Endodermal cell (in vitro differentiated cells): ENCODE data around the gene JPT1. TPM values are rescaled to one million over a fixed set of nuclear protein-coding genes. Genes with fewer than 3 reads are reported as not detected.

Experiments
- DNase-seq: peaks from one replicate; pipeline ENCODE4 v3.0.0-alpha.2; 2017
- H3K27ac ChIP-seq: 2 replicates; pipeline ENCODE4 v1.5.1; 2013; ENCODE audit warnings: mild to moderate bottlenecking, low read depth, low read length, moderate library complexity
- H3K27me3 ChIP-seq: 2 replicates; pipeline ENCODE4 v1.6.1; 2013; ENCODE audit warnings: mild to moderate bottlenecking, low read length, moderate library complexity; ENCODE audit not compliant: insufficient read depth, control insufficient read depth, poor library complexity, severe bottlenecking
- H3K36me3 ChIP-seq: 2 replicates; pipeline ENCODE4 v1.7.0; 2013; ENCODE audit warnings: mild to moderate bottlenecking, low read length, moderate library complexity; ENCODE audit not compliant: control insufficient read depth, insufficient read depth
- H3K4me1 ChIP-seq: one replicate; pipeline ENCODE4 v1.7.0; 2013; ENCODE audit warnings: low read length; ENCODE audit not compliant: control insufficient read depth, insufficient read depth
- H3K4me3 ChIP-seq: 2 replicates; pipeline ENCODE4 v1.5.1; 2013; ENCODE audit warnings: mild to moderate bottlenecking, low read length, moderate library complexity
- H3K9ac ChIP-seq: 2 replicates; pipeline ENCODE4 v1.6.1; 2013; ENCODE audit warnings: mild to moderate bottlenecking, low read length, moderate library complexity; ENCODE audit not compliant: poor library complexity, severe bottlenecking; ENCODE audit errors: extremely low read depth
- H3K9me3 ChIP-seq: 2 replicates; pipeline ENCODE4 v1.6.1; 2013; ENCODE audit warnings: mild to moderate bottlenecking, low read length, moderate library complexity; ENCODE audit not compliant: control insufficient read depth
- H3K27ac Mint-ChIP-seq: 2 replicates; pipeline ENCODE4 v1.8.0; 2020; ENCODE audit warnings: mixed read lengths
- H3K27me3 Mint-ChIP-seq: 2 replicates; pipeline ENCODE4 v1.8.0; 2021; ENCODE audit warnings: mild to moderate bottlenecking, mixed read lengths; ENCODE audit not compliant: insufficient read depth
- H3K36me3 Mint-ChIP-seq: 2 replicates; pipeline ENCODE4 v1.8.0; 2020; ENCODE audit warnings: low read depth, mixed read lengths
- H3K4me1 Mint-ChIP-seq: 2 replicates; pipeline ENCODE4 v1.8.0; 2020; ENCODE audit warnings: mixed read lengths
- H3K4me3 Mint-ChIP-seq: 2 replicates; pipeline ENCODE4 v1.8.0; 2020; ENCODE audit warnings: mild to moderate bottlenecking, moderate library complexity, mixed read lengths
- H3K9me3 Mint-ChIP-seq: 2 replicates; pipeline ENCODE4 v1.8.0; 2020; ENCODE audit warnings: mild to moderate bottlenecking, mixed read lengths
- whole genome bisulfite sequencing, 2 experiments: methylation state at CpG; one replicate each; pipeline versions ENCODE4 v1.1.5 to v1.1.7; 2013; ENCODE audit warnings: missing lambda C conversion rate in 2 of 2, mixed read lengths in 1 of 2; ENCODE audit not compliant: insufficient coverage in 1 of 2, insufficient read length in 1 of 2; 5-methylcytosine and 5-hydroxymethylcytosine counted together
- total RNA-seq, 2 donors: library from RNA; stranded (reverse); fragmentation: NEBNext Ultra II Directional in 1 of 2; extraction: Animal tissue kit (Norgen Biotek cat#: 25700) in 1 of 2; gene quantifications; 2 replicates in 1 of 2; 3 replicates in 1 of 2; pipeline ENCODE4 v1.2.1, GENCODE V29; 2021
- TF ChIP-seq, protein P1 (sequence below): fragments of 200-600 bp; sonication (generic); conservative IDR thresholded peaks from 2 replicates; pipeline ENCODE4 v1.5.0; 2021; ENCODE audit warnings: antibody characterized with exemption, mild to moderate bottlenecking

Gene JPT1
- total RNA-seq, 2 donors from 2014 or later: 148 to 156 TPM

DNA sequence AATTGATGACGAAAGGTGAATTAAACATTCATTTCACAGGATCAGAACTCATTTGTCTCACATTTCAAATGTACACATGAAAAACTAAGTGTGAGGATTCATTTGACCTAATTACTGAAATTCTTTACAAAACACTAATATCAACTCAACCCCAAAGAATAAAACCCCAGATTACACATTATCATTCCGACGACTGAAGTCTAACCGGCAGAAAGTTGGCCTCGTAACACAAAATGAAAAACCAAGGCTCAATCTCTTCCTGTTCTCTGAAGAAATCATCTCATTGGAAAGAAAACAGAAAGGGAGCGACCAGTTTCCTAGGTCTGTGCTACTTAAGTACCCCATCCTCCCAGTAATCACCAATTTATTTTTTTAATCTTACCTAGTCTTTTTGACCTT is 1.8 kb downstream of the JPT1 start:
- no peaks in the 10 kb centered on the region for H3K27me3 Mint-ChIP-seq
- H3K4me1 Mint-ChIP-seq: peaks cover 21% of the 10 kb centered on the region
- Histone ChIP-seq H3K27ac (peak overlapping the region; percentile 14), H3K9me3 (no peaks in the 10 kb centered on the region), H3K9ac (peak overlapping the region; percentile 91), H3K36me3 (peaks cover 27% of the 10 kb centered on the region), H3K27me3 (no peaks in the 10 kb centered on the region), H3K4me1 (peaks cover 3% of the 10 kb centered on the region), H3K4me3 (peak overlapping the region; percentile 94)
- DNase-seq: no peak
- 15 to 21% methylated on average over 5 of the region's 6 CpGs for WGBS, 2 experiments
- peaks cover 18% of the 10 kb centered on the region for H3K36me3 Mint-ChIP-seq
- H3K4me3 Mint-ChIP-seq: peak overlapping the region; percentile 96
- H3K27ac Mint-ChIP-seq: peak overlapping the region; percentile 92
- H3K9me3 Mint-ChIP-seq: no peaks in the 10 kb centered on the region
- TF ChIP-seq, protein P1, sequence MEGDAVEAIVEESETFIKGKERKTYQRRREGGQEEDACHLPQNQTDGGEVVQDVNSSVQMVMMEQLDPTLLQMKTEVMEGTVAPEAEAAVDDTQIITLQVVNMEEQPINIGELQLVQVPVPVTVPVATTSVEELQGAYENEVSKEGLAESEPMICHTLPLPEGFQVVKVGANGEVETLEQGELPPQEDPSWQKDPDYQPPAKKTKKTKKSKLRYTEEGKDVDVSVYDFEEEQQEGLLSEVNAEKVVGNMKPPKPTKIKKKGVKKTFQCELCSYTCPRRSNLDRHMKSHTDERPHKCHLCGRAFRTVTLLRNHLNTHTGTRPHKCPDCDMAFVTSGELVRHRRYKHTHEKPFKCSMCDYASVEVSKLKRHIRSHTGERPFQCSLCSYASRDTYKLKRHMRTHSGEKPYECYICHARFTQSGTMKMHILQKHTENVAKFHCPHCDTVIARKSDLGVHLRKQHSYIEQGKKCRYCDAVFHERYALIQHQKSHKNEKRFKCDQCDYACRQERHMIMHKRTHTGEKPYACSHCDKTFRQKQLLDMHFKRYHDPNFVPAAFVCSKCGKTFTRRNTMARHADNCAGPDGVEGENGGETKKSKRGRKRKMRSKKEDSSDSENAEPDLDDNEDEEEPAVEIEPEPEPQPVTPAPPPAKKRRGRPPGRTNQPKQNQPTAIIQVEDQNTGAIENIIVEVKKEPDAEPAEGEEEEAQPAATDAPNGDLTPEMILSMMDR: no peak

DNA sequence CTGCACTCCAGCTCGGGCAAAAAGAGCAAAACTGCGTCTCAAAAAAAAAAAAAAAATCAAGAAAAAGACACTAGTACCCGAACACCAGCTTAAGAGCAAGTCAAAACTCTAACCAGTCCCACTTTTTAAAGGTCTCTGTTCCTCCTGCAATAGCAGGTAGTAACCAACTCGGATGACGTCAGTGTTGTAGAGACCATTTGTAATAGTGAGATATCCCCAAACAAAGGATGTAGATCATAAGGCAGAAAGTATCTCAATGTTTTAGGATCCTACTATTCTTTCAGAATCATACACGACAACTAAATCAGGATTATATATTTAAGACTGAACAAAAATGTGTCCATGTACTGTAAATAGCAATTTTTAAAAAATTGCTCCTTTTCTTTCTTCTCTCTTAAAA is 2.4 kb downstream of the JPT1 start:
- 76% methylated on average over 6 of the region's 6 CpGs; no CpG with 5 or more reads in 1 of the 2 experiments for WGBS, 2 experiments
- no peak overlapping the region for H3K27ac ChIP-seq
- no peak for DNase-seq
- Mint-ChIP-seq H3K4me1 (peaks cover 21% of the 10 kb centered on the region), H3K9me3 (no peaks in the 10 kb centered on the region), H3K27ac (peak overlapping the region; percentile 92), H3K36me3 (peaks cover 24% of the 10 kb centered on the region), H3K4me3 (peak overlapping the region; percentile 96), H3K27me3 (no peaks in the 10 kb centered on the region)
- H3K9ac ChIP-seq: peak overlapping the region; percentile 91
- no peaks in the 10 kb centered on the region for H3K27me3 ChIP-seq
- TF ChIP-seq, protein P1: no peak
- H3K9me3 ChIP-seq: no peaks in the 10 kb centered on the region
- peaks cover 27% of the 10 kb centered on the region for H3K36me3 ChIP-seq
- H3K4me1 ChIP-seq: peaks cover 3% of the 10 kb centered on the region
- peak overlapping the region; percentile 94 for H3K4me3 ChIP-seq

DNA sequence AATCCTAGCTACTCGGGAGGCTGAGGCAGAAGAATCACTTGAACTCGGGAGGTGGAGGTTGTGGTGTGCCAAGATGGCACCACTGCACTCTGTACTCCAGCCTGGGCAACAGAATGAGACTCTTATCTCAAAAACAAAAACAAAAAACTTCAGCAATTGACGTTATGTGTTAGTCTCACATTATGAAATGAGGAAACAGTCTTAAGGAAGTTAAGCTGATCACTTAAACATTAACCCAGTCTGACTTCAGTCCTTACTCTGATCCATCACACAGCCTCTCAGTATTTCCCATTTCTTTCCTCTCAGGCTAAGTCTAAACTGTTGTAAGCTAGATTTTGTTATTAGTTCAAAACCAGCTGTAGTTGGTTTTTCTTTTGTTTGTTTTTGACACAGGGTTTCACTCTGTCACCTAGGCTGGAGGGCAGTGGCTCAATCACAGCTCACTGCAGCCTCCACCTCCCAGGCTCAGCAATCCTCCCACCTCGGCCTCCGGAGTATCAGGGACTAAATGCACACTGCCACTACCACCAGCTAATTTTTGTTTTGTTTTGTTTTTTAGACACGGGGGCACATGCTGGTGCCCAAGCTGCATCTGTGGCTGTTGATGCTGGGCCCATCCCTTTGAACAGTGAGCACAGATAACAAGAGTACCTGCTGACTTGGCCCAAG is 6.3 kb downstream of the JPT1 start:
- no peak for DNase-seq
- H3K9me3 ChIP-seq: no peaks in the 10 kb centered on the region
- TF ChIP-seq, protein P1: no peak
- H3K9ac ChIP-seq: no peak overlapping the region
- H3K4me1 ChIP-seq: no peaks in the 10 kb centered on the region
- H3K27ac Mint-ChIP-seq: peak overlapping the region; percentile 45
- no peak overlapping the region for H3K27ac ChIP-seq
- H3K36me3 Mint-ChIP-seq: peaks cover 56% of the 10 kb centered on the region
- WGBS, 2 experiments: 94 to 96% methylated on average over 6 of the region's 6 CpGs
- no peaks in the 10 kb centered on the region for H3K27me3 Mint-ChIP-seq
- no peaks in the 10 kb centered on the region for H3K9me3 Mint-ChIP-seq
- peaks cover 13% of the 10 kb centered on the region for H3K4me1 Mint-ChIP-seq
- peaks cover 65% of the 10 kb centered on the region for H3K36me3 ChIP-seq
- no peaks in the 10 kb centered on the region for H3K27me3 ChIP-seq
- H3K4me3 ChIP-seq: no peak overlapping the region
- H3K4me3 Mint-ChIP-seq: no peak overlapping the region
